SK-N-MC (cell line): ENCODE data around the gene UGT1A10.
"Not testable (repeated sequence)": the region's sequence is repeated elsewhere in the genome, so short reads cannot be mapped to it uniquely, and the experiment has no call there.

Experiments used
- DNase-seq: peaks from one replicate; pipeline ENCODE4 v3.0.0-alpha.2; 2011; ENCODE audit warnings: low read depth, low spot score
- H3K27ac ChIP-seq: fragments of 200-600 bp; sonication (generic); 2 replicates; pipeline ENCODE4 v1.5.1; 2016; ENCODE audit warnings: mixed run types
- H3K36me3 ChIP-seq: fragments of 200-600 bp; sonication (generic); 2 replicates; pipeline ENCODE4 v1.6.1; 2017; ENCODE audit warnings: antibody characterized with exemption, low read length, mixed read lengths; ENCODE audit not compliant: insufficient read depth
- H3K4me3 ChIP-seq: fragments of 200-600 bp; sonication (generic); 2 replicates; pipeline ENCODE4 v1.5.1; 2016
- H3K9ac ChIP-seq: fragments of 200-600 bp; sonication (generic); 2 replicates; pipeline ENCODE4 v1.8.0; 2017; ENCODE audit warnings: mixed run types, mixed read lengths; ENCODE audit not compliant: insufficient read length
- H3K9me3 ChIP-seq: fragments of 200-600 bp; sonication (generic); 2 replicates; pipeline ENCODE4 v1.6.1; 2017; ENCODE audit warnings: low read depth, mild to moderate bottlenecking, antibody characterized with exemption, low read length, moderate library complexity, mixed read lengths
- EZH2 ChIP-seq: fragments of 200-600 bp; sonication (generic); IDR thresholded peaks from one replicate; pipeline ENCODE4 v1.6.1; 2017; ENCODE audit warnings: antibody characterized with exemption
- FOXP2 ChIP-seq: optimal IDR thresholded peaks from 2 replicates; pipeline ENCODE3; 2011; ENCODE audit warnings: mild to moderate bottlenecking, moderate library complexity; ENCODE audit not compliant: insufficient read depth; ENCODE audit errors: extremely low read length, control extremely low read depth
- POLR2AphosphoS5 ChIP-seq: IDR thresholded peaks from 2 replicates; pipeline ENCODE4 v1.6.1; 2012; ENCODE audit warnings: mild to moderate bottlenecking, low read depth, low read length, borderline replicate concordance

Gene UGT1A10

DNA sequence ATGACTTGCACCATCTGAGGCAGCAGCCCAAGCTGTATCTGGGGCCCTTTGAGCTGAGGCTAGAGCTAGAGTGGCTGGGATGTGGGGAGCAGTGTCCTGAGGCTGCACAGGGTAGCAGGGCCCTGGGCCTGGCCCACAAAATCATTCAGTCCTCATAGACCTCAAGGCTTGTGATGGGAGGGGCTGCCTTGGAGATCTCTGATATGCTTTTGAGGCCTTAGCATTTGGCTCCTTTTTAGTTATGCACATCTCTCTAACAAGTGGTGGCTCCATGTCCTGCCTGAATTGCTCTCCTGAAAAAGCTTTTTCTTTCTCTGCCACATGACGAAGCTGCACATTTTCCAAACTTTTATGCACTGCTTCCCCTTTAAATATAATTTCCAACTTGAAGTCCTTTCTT lies 30.6 kb upstream of the UGT1A10 start:
- H3K27ac ChIP-seq: no peak overlapping the region
- H3K9ac ChIP-seq: no peak overlapping the region
- H3K9me3 ChIP-seq: no peaks in the 10 kb centered on the region
- H3K36me3 ChIP-seq: no peaks in the 10 kb centered on the region
- DNase-seq: no peak
- TF ChIP-seq EZH2 (no peak), POLR2AphosphoS5 (no peak), FOXP2 (no peak)
- H3K4me3 ChIP-seq: no peak overlapping the region

DNA sequence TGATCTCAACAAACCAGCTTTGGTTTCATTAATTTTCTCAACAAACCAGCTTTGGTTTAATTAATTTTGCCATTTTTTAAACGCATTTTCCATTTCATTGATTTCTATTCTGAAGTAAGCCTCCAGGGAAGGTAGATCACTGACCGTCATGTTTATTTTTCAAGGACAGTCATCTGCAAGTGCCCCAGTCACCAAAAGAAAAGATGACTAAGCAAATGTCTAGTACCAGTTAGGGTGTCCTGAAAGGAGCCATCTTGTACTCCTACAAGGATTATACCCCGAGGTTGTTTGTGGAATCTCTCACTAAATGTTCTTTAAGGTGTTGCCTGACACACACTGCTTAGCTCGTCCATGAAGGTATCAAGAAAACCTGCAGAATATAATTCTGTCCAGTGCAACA lies 25.0 kb upstream of the UGT1A10 start:
- H3K9ac ChIP-seq: no peak overlapping the region
- H3K36me3 ChIP-seq: no peaks in the 10 kb centered on the region
- TF ChIP-seq EZH2 (no peak), FOXP2 (no peak), POLR2AphosphoS5 (no peak)
- H3K27ac ChIP-seq: no peak overlapping the region
- H3K4me3 ChIP-seq: no peak overlapping the region
- H3K9me3 ChIP-seq: no peaks in the 10 kb centered on the region
- no peak for DNase-seq

DNA sequence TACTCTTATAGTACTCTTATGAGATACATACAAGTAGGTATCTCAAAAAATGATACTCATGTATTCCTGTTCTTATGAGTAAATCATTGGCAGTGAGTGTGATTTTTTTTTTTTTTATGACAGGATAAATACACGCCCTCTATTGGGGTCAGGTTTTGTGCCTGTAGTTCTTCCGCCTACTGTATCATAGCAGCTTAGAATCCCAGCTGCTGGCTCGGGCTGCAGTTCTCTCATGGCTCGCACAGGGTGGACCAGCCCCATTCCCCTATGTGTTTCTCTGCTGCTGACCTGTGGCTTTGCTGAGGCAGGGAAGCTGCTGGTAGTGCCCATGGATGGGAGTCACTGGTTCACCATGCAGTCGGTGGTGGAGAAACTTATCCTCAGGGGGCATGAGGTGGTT lies 18.8 kb upstream of the UGT1A10 start, which contains the start of gene UGT1A8:
Gene UGT1A8, plus strand, starts transcription at position 158 of the 400 bp plus-strand sequence. Its CDS starts 75 bp downstream, at position 233.
- not testable (repeated sequence) for H3K4me3 ChIP-seq, H3K9me3 ChIP-seq, H3K36me3 ChIP-seq, H3K27ac ChIP-seq, DNase-seq, H3K9ac ChIP-seq

DNA sequence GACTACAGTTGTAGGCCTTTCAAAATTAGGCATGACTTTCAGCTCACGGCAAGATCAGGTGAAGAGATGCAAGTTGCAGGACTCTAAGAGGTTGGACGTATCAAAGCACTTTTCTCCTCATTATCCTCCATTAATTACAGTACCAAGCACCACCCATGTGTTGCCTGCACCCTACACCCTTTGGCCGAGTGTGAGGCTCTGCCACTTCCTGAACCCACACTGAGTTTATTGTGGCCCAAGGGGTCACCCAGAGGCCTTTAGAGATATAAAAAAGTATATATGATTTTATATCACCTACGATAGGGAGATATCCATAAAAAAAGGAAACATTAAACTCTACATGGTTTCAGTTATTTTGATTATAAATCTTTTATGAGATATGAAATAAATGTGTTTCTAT lies 16.0 kb upstream of the UGT1A10 start:
- no peak for DNase-seq
- Histone ChIP-seq H3K4me3 (no peak overlapping the region), H3K27ac (no peak overlapping the region), H3K9ac (no peak overlapping the region), H3K36me3 (no peaks in the 10 kb centered on the region), H3K9me3 (no peaks in the 10 kb centered on the region)
- TF ChIP-seq EZH2 (no peak), POLR2AphosphoS5 (no peak), FOXP2 (no peak)

DNA sequence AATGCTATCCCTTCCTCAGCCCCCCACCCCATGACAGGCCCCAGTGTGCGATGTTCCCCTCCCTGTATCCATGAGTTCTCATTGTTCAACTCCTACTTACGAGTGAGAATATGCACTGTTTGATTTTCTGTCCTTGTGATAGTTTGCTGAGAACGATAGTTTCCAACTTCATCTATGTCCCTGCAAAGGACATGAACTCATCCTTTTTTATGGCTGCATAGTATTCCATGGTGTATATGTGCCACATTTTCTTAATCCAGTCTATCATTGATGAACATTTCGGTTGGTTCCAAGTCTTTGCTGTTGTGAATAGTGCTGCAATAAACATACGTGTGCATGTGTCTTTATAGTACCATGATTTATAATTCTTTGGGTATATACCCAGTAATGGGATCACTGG lies 14.4 kb upstream of the UGT1A10 start:
- not testable (repeated sequence) for H3K27ac ChIP-seq, DNase-seq

DNA sequence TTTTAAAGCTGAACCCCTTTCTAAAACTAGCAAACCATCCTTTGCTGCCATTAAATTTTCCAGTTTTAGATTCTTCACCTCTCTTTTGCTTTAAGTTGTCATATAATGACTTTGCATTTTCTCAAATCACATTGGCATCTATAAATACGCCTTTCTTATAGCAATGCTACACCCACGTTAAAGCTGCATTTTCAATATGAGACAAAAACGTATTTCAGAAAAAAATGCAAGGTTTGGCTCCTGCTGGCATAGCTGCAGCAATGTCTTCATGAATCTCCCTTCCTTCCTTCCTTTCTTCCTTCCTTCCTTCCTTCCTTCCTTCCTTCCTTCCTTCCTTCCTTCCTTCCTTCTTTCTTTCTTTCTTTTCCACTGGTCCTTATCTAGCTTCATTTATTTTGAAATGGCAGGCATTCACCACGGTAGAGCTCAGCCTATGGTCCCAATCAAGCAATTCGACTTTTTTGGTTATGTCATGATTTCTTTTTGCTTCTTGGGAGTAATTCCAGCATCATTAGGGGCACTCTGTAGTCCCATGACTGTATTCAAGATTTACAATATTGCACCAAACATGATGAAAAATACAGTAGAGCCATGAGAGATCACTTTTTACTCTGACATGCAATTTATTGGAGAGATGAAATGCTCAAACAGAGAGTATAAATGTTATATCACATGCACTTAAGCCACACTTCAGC lies 8.8 kb upstream of the UGT1A10 start:
- peaks cover 16% of the 10 kb centered on the region; the same call in 1 of the 2 replicates for H3K9me3 ChIP-seq
- no peak for TF ChIP-seq EZH2
- TF ChIP-seq FOXP2: no peak
- TF ChIP-seq POLR2AphosphoS5: peak; percentile 48; the same call in 1 of the 2 replicates
- peak overlapping the region; percentile 20; the same call in 1 of the 2 replicates for H3K4me3 ChIP-seq
- peaks cover 10% of the 10 kb centered on the region for H3K36me3 ChIP-seq
- peak; percentile 96 for DNase-seq
- peak overlapping the region; percentile 100 for H3K27ac ChIP-seq
- peak overlapping the region; percentile 11 for H3K9ac ChIP-seq

More for the DNA sequence above, 14.4 kb upstream of the UGT1A10 start:
- not testable (repeated sequence) for H3K9me3 ChIP-seq, H3K36me3 ChIP-seq, H3K4me3 ChIP-seq, H3K9ac ChIP-seq

DNA sequence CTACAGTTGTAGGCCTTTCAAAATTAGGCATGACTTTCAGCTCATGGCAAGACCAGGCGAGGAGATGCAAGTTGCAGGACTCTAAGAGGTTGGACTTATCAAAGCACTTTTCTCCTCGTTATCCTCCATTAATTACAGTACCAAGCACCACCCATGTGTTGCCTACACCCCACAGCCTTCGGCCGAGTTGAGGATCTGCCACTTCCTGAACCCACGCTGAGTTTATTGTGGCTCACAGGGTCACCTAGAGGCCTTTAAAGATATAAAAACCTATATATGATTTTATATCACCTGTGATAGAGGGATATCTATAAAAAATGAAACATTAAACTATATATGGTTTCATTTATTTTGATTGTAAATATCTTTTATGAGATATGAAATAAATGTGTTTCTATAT lies 2.6 kb downstream of the UGT1A10 start:
- H3K9ac ChIP-seq: no peak overlapping the region
- no peaks in the 10 kb centered on the region for H3K36me3 ChIP-seq
- DNase-seq: no peak
- TF ChIP-seq EZH2: no peak
- no peak for TF ChIP-seq POLR2AphosphoS5
- no peak for TF ChIP-seq FOXP2
- no peak overlapping the region for H3K4me3 ChIP-seq
- H3K27ac ChIP-seq: no peak overlapping the region
- H3K9me3 ChIP-seq: no peaks in the 10 kb centered on the region

DNA sequence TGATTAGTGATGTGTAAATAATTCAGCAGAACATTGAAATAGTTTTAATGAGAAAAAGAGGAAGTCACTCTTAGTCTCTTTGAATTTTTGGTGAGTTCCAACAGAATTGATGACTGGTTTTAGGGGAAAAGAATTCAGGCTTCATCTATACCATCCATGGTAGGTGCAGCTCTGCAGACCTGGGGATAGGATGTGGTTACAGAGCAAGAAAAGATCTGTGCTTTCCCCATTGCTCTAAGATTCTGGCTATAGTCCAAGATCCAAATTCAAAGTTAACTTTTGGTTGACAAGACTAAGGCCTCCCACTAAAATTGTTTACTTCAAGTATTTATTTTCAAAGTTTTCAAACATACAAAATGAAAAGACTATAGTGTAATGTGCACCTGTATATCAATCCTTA lies 3.6 kb downstream of the UGT1A10 start:
- no peak for DNase-seq

DNA sequence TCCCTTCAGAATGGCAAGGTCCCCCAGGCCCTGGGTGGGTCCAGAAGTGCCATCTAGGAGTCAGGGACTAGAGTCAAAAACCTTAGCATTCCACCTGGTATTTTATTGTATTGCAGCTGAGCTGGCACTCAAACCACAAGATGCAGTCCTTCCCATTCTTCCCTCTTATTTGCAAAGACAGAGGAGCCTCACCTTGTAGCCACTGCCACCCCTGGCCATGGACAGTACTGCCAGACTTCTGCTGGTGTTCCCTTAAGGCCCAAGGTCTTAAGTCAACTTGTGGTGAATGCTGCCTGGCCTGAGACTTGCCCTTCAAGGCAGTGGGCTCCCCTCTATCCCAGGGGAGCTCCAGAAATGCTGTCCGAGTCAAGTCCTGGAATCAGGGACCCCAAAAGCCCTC lies 6.9 kb downstream of the UGT1A10 start:
- no peak overlapping the region for H3K4me3 ChIP-seq
- no peaks in the 10 kb centered on the region for H3K9me3 ChIP-seq
- H3K36me3 ChIP-seq: no peaks in the 10 kb centered on the region
- TF ChIP-seq EZH2 (no peak), FOXP2 (no peak), POLR2AphosphoS5 (no peak)
- no peak overlapping the region for H3K9ac ChIP-seq
- no peak for DNase-seq
- H3K27ac ChIP-seq: no peak overlapping the region

More for the DNA sequence above, 3.6 kb downstream of the UGT1A10 start:
- Histone ChIP-seq H3K9me3 (no peaks in the 10 kb centered on the region), H3K27ac (no peak overlapping the region), H3K36me3 (no peaks in the 10 kb centered on the region), H3K9ac (no peak overlapping the region), H3K4me3 (no peak overlapping the region)
- TF ChIP-seq EZH2: no peak
- TF ChIP-seq POLR2AphosphoS5: no peak
- TF ChIP-seq FOXP2: no peak

DNA sequence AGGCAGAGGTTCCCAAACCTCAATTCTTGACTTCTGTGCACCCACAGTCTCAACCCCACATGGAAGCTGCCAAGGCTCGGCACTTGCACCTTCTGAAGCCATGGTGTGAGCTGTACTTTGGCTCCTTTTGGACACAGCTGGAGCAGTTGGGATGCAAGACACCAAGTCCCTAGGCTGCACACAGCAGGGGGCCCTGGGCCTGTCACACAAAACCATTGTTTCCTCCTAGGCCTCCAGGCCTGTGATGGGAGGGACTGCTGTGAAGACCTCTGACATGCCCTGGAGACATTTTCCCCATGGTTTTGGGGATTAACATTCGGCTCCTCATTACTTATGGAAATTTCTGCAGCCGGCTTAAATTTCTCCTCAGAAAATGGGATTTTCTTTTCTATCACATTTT lies 9.8 kb downstream of the UGT1A10 start:
- not testable (repeated sequence) for H3K27ac ChIP-seq, H3K4me3 ChIP-seq, DNase-seq, H3K36me3 ChIP-seq, H3K9ac ChIP-seq, H3K9me3 ChIP-seq
